Measurements from ENCODE around the gene CASKIN1. TPM values are rescaled to one million over a fixed set of nuclear protein-coding genes. Genes with fewer than 3 reads are reported as not detected.
A peak's percentile ranks its signal among the peaks of the same experiment; 100 is the strongest.

CASKIN1 gene
- total and polyA plus RNA-seq, 2 of the 8 experiments (the other 6 are each of a cell fraction or from before 2014, with no cell fraction given): 1.2 to 6.4 TPM

DNA sequence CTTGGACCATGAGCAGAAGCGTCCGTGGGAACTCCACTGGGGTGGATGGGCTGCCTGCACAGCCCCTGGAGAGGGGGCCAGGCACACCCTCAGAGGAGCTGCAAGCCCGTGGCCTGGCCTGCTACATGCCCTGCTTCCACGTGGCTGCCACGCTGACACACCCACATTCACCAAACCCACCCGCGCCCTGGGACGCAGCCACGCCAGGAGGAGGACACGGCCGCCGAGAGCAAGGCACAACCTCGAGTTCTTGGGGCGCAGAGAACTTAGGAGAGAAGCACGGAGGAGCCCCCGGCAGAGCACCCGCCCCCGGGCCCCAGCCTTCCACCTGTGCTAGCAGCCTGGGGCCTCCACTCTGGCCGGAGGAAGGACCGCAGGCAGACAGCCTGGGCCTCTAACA, 18.8 kb downstream of the CASKIN1 start:
- POLR2A ChIA-PET (ENCODE audit: partially characterized antibody): interaction anchor here (1.0 to 13.5 kb wide), 7 partner anchors 11 to 86 kb away, joined by 3 to 312 read pairs (median 5); partner anchors contain the start of genes CASKIN1, RAB26 and TRAF7
- FAIRE-seq: no peak
- Histone ChIP-seq H4K91ac (replicated peaks; ENCODE audit: insufficient read length, low read length) (no peak overlapping the region), H3K23me2 (ENCODE audit: low read depth, low read length) (peaks cover 2% of the 10 kb centered on the region; the same call in 1 of the 2 replicates), H2BK5ac (ENCODE audit: low read depth, low read length) (no peak overlapping the region), H2BK12ac (ENCODE audit: low read depth, low read length) (no peak overlapping the region), H2AFZ (ENCODE audit: low read length) (no peak overlapping the region), H3K56ac (replicated peaks; ENCODE audit: insufficient read length, low read depth, low read length) (no peak overlapping the region), H3K27ac (ENCODE audit: low read depth, low read length) (no peak overlapping the region), H3K4ac (replicated peaks; ENCODE audit: insufficient read length, low read depth, low read length) (no peak overlapping the region), H3K9ac (replicated peaks in 1 of 4; ENCODE audit: extremely low read depth in 1 of 4, low read depth in 3 of 4, low read length in 3 of 4) (no peak overlapping the region), H3K23ac (ENCODE audit: insufficient read length) (no peak overlapping the region), H3K36me3 (ENCODE audit: control insufficient read depth in 2 of 4, insufficient read depth in 4 of 4, low read length in 3 of 4) (peaks cover 15 to 46% (median 28%) of the 10 kb centered on the region in 4 experiments; a peak in 7 of 8 replicates), H3K4me3 (ENCODE audit: extremely low read depth in 1 of 4, insufficient read depth in 2 of 4, low read depth in 3 of 4, low read length in 4 of 4) (no peak overlapping the region), H3K79me2 (ENCODE audit: control insufficient read depth in 1 of 2, insufficient read depth in 2 of 2, low read length in 2 of 2) (no peaks in the 10 kb centered on the region), H2AK5ac (ENCODE audit: low read depth, low read length) (no peak overlapping the region), H4K20me1 (replicated peaks in 1 of 2; ENCODE audit: control insufficient read depth in 1 of 2, insufficient read depth in 2 of 2, low read length in 2 of 2) (peaks cover 2 to 19% of the 10 kb centered on the region in 2 experiments), H3K27me3 (replicated peaks in 1 of 4; ENCODE audit: control insufficient read depth in 3 of 4, extremely low read depth in 1 of 4, insufficient read depth in 3 of 4, low read length in 3 of 4) (no peaks in the 10 kb centered on the region; a peak in 1 of 7 replicates), H2BK120ac (replicated peaks; ENCODE audit: low read depth, low read length) (no peak overlapping the region), H4K8ac (ENCODE audit: extremely low read depth, insufficient read depth, low read length) (no peak overlapping the region; the same call in 1 of the 2 replicates), H3K4me1 (replicated peaks in 1 of 4; ENCODE audit: control insufficient read depth in 3 of 4, insufficient read depth in 4 of 4, low read length in 3 of 4) (peaks cover 0 to 7% (median 2%) of the 10 kb centered on the region in 4 experiments; a peak in 4 of 7 replicates), H4K5ac (ENCODE audit: insufficient read length, low read depth, low read length) (no peak overlapping the region), H2BK20ac (ENCODE audit: low read length) (no peak overlapping the region), H3K14ac (ENCODE audit: insufficient read length) (no peak overlapping the region), H3K18ac (ENCODE audit: extremely low read depth, low read length) (no peak overlapping the region), H2BK15ac (ENCODE audit: low read length) (no peak overlapping the region), H3K79me1 (ENCODE audit: low read depth, low read length) (no peaks in the 10 kb centered on the region), H3K4me2 (ENCODE audit: insufficient read depth in 1 of 2, low read depth in 2 of 2, low read length in 2 of 2) (no peak overlapping the region), H3K9me3 (ENCODE audit: insufficient read depth in 2 of 2, low read depth in 1 of 2, low read length in 1 of 2) (no peaks in the 10 kb centered on the region)
- CTCF ChIA-PET (ENCODE audit: partially characterized antibody): interaction anchor here (1.0 to 1.4 kb wide), 4 partner anchors 10 to 37 kb away, joined by 3 to 5 read pairs (median 3); partner anchors contain the start of gene PGP
- 99% methylated on average over 9 of the region's 20 CpGs; no CpG with 5 or more reads in 1 of the 2 experiments for WGBS, 2 experiments (ENCODE audit: extremely low coverage in 1 of 2, insufficient coverage in 1 of 2, insufficient read length in 1 of 2, insufficient replicate concordance in 2 of 2, low coverage in 1 of 2, low lambda C conversion rate in 2 of 2, missing lambda C conversion rate in 1 of 2)
- peak; percentile 73; the same call in 1 of the 2 replicates for TF ChIP-seq POLR2AphosphoS5 (IDR thresholded peaks at IDR 0.05; ENCODE audit: low read depth, low read length)
- TF ChIP-seq CEBPB (IDR thresholded peaks at IDR 0.05; ENCODE audit: low read depth, low read length): no peak
- TF ChIP-seq EGR1 (IDR thresholded peaks at IDR 0.05; ENCODE audit: borderline replicate concordance, low read depth, low read length): peak; percentile 55
- no peak for TF ChIP-seq SIX5 (IDR thresholded peaks at IDR 0.05; ENCODE audit: low read depth, low read length)
- TF ChIP-seq, protein P1, sequence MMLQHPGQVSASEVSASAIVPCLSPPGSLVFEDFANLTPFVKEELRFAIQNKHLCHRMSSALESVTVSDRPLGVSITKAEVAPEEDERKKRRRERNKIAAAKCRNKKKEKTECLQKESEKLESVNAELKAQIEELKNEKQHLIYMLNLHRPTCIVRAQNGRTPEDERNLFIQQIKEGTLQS (IDR thresholded peaks at IDR 0.05; ENCODE audit: insufficient read depth, low read depth, low read length): no peak
- no peak for TF ChIP-seq POU5F1 (IDR thresholded peaks at IDR 0.05; ENCODE audit: low read depth, low read length)
- DNase-seq (ENCODE audit: low read depth in 1 of 2, low spot score in 2 of 2): no peak

Measured in H1 (cell line).